ENCODE measurements around the gene C9. TPM values are rescaled to one million over a fixed set of nuclear protein-coding genes. Genes with fewer than 3 reads are reported as not detected.
"Not testable (repeated sequence)": the region's sequence is repeated elsewhere in the genome, so short reads cannot be mapped to it uniquely, and the experiment has no call there.

The C9 gene
- total RNA-seq, 3 donors from 2014 or later (not counting 1 experiment from before 2014, with no cell fraction given): 0.52 TPM; not detected in 2

GRCh38 chr5:39294736-39295135, 69.6 kb downstream of the C9 start:
- peaks cover 0 to 2% of the 10 kb centered on the region in 2 donors for H3K9me3 Mint-ChIP-seq
- H3K27me3 ChIP-seq (ENCODE audit: control insufficient read depth, insufficient read depth, low read length): no peaks in the 10 kb centered on the region
- H3K9me3 ChIP-seq (ENCODE audit: control insufficient read depth, insufficient read depth, low read length): no peaks in the 10 kb centered on the region
- no peaks in the 10 kb centered on the region for H3K4me1 ChIP-seq (ENCODE audit: control insufficient read depth, insufficient read depth, low read length)
- no peaks in the 10 kb centered on the region for H3K4me1 Mint-ChIP-seq
- no CpG with 5 or more reads among the region's 2 CpGs for WGBS (ENCODE audit: insufficient coverage)
- ATAC-seq: no peak
- no peak overlapping the region for H3K27ac ChIP-seq (ENCODE audit: low read length)
- H3K36me3 ChIP-seq (ENCODE audit: control insufficient read depth, insufficient read depth, low read length): no peaks in the 10 kb centered on the region
- peaks cover 14 to 21% of the 10 kb centered on the region in 2 donors for H3K27me3 Mint-ChIP-seq (ENCODE audit: low read depth in 2 of 2)
- no peak overlapping the region for H3K27ac Mint-ChIP-seq
- TF ChIP-seq CTCF (IDR thresholded peaks at IDR 0.05): no peak
- no peaks in the 10 kb centered on the region for H3K36me3 Mint-ChIP-seq
- intact Hi-C loops (cut with micrococcal nuclease): no loop called here
- H3K4me3 ChIP-seq (ENCODE audit: low read length): no peak overlapping the region
- no peak overlapping the region for H3K4me3 Mint-ChIP-seq
- no peak for DNase-seq

- Histone ChIP-seq H3K9me3 (ENCODE audit: control insufficient read depth, insufficient read depth, low read length) (no peaks in the 10 kb centered on the region), H3K4me1 (ENCODE audit: control insufficient read depth, insufficient read depth, low read length) (peaks cover 5% of the 10 kb centered on the region), H3K4me3 (ENCODE audit: low read length) (no peak overlapping the region), H3K36me3 (ENCODE audit: control insufficient read depth, insufficient read depth, low read length) (no peaks in the 10 kb centered on the region), H3K27ac (ENCODE audit: low read length) (no peak overlapping the region), H3K27me3 (ENCODE audit: control insufficient read depth, insufficient read depth, low read length) (peaks cover 4% of the 10 kb centered on the region)
- DNase-seq (no peak), ATAC-seq (no peak)
- H3K27me3 Mint-ChIP-seq (ENCODE audit: low read depth in 2 of 2): peaks cover 11 to 16% of the 10 kb centered on the region in 2 donors
- peaks cover 15% of the 10 kb centered on the region in 2 donors for H3K4me1 Mint-ChIP-seq
- H3K27ac Mint-ChIP-seq: no peak overlapping the region
- H3K9me3 Mint-ChIP-seq: peaks cover 0 to 9% of the 10 kb centered on the region in 2 donors
- no peaks in the 10 kb centered on the region for H3K36me3 Mint-ChIP-seq
- no peak overlapping the region for H3K4me3 Mint-ChIP-seq
- intact Hi-C loops (cut with micrococcal nuclease): no loop called here
- 67% methylated on average over 3 of the region's 5 CpGs for WGBS (ENCODE audit: insufficient coverage)
- no peak for TF ChIP-seq CTCF (IDR thresholded peaks at IDR 0.05)
These were observed 79.7 kb downstream of the C9 start for GRCh38 chr5:39284552-39284951.

GRCh38 chr5:39283231-39283818, 81.0 kb downstream of the C9 start:
- Mint-ChIP-seq H3K9me3 (peaks cover 0 to 9% of the 10 kb centered on the region in 2 donors), H3K27ac (peak overlapping the region; percentile 32 to 69), H3K36me3 (no peaks in the 10 kb centered on the region), H3K27me3 (ENCODE audit: low read depth in 2 of 2) (peaks cover 11 to 13% of the 10 kb centered on the region in 2 donors), H3K4me1 (peaks cover 15% of the 10 kb centered on the region in 2 donors), H3K4me3 (no peak overlapping the region)
- no peaks in the 10 kb centered on the region for H3K36me3 ChIP-seq (ENCODE audit: control insufficient read depth, insufficient read depth, low read length)
- H3K9me3 ChIP-seq (ENCODE audit: control insufficient read depth, insufficient read depth, low read length): no peaks in the 10 kb centered on the region
- ATAC-seq: peak; percentile 93 to 100 (median 100)
- intact Hi-C loops (cut with micrococcal nuclease): loop anchor here (1.0 kb wide), 2 partner anchors 66 to 134 kb away; no protein-coding TSS in a partner anchor
- peak in 1 of 2 donors; percentile 91 for DNase-seq
- 4% methylated on average over 3 of the region's 3 CpGs for WGBS (ENCODE audit: insufficient coverage)
- TF ChIP-seq CTCF (IDR thresholded peaks at IDR 0.05): peak; percentile 75
- H3K27ac ChIP-seq (ENCODE audit: low read length): no peak overlapping the region
- H3K27me3 ChIP-seq (ENCODE audit: control insufficient read depth, insufficient read depth, low read length): peaks cover 4% of the 10 kb centered on the region
- H3K4me1 ChIP-seq (ENCODE audit: control insufficient read depth, insufficient read depth, low read length): peaks cover 5% of the 10 kb centered on the region
- H3K4me3 ChIP-seq (ENCODE audit: low read length): no peak overlapping the region

- no peak overlapping the region for H3K4me3 Mint-ChIP-seq
- no peaks in the 10 kb centered on the region for H3K36me3 Mint-ChIP-seq
- ATAC-seq (no peak), DNase-seq (no peak)
- H3K9me3 Mint-ChIP-seq: peaks cover 0 to 9% of the 10 kb centered on the region in 2 donors
- peaks cover 5% of the 10 kb centered on the region for H3K4me1 ChIP-seq (ENCODE audit: control insufficient read depth, insufficient read depth, low read length)
- TF ChIP-seq CTCF (IDR thresholded peaks at IDR 0.05): no peak
- peaks cover 15% of the 10 kb centered on the region in 2 donors for H3K4me1 Mint-ChIP-seq
- H3K4me3 ChIP-seq (ENCODE audit: low read length): no peak overlapping the region
- H3K9me3 ChIP-seq (ENCODE audit: control insufficient read depth, insufficient read depth, low read length): no peaks in the 10 kb centered on the region
- intact Hi-C loops (cut with micrococcal nuclease): no loop called here
- peaks cover 4% of the 10 kb centered on the region for H3K27me3 ChIP-seq (ENCODE audit: control insufficient read depth, insufficient read depth, low read length)
- peaks cover 11 to 13% of the 10 kb centered on the region in 2 donors for H3K27me3 Mint-ChIP-seq (ENCODE audit: low read depth in 2 of 2)
- H3K27ac Mint-ChIP-seq: peak overlapping the region in 1 of 2 donors; percentile 69
- H3K27ac ChIP-seq (ENCODE audit: low read length): no peak overlapping the region
- no peaks in the 10 kb centered on the region for H3K36me3 ChIP-seq (ENCODE audit: control insufficient read depth, insufficient read depth, low read length)
- WGBS (ENCODE audit: insufficient coverage): no CpG with 5 or more reads among the region's 1 CpG
These were observed 81.7 kb downstream of the C9 start for GRCh38 chr5:39282561-39282960.

- Mint-ChIP-seq H3K4me3 (peak overlapping the region; percentile 42), H3K4me1 (peaks cover 26 to 41% of the 10 kb centered on the region in 2 donors), H3K27ac (peak overlapping the region; percentile 90 to 98)
- H3K27ac ChIP-seq (ENCODE audit: low read length): peak overlapping the region; percentile 88
- H3K4me3 ChIP-seq (ENCODE audit: low read length); H3K27me3 ChIP-seq (ENCODE audit: control insufficient read depth, insufficient read depth, low read length); H3K27me3 Mint-ChIP-seq (ENCODE audit: low read depth in 2 of 2); H3K9me3 Mint-ChIP-seq; H3K9me3 ChIP-seq (ENCODE audit: control insufficient read depth, insufficient read depth, low read length); ATAC-seq; DNase-seq; H3K36me3 Mint-ChIP-seq; H3K36me3 ChIP-seq (ENCODE audit: control insufficient read depth, insufficient read depth, low read length): not testable (repeated sequence)
- WGBS (ENCODE audit: insufficient coverage): 86% methylated on average over 3 of the region's 4 CpGs
- intact Hi-C loops (cut with micrococcal nuclease): loop anchor here (2.0 kb wide), 3 partner anchors 19 to 115 kb away; no protein-coding TSS in a partner anchor
- peaks cover 28% of the 10 kb centered on the region for H3K4me1 ChIP-seq (ENCODE audit: control insufficient read depth, insufficient read depth, low read length)
These were observed 88.4 kb downstream of the C9 start for GRCh38 chr5:39275865-39276264.
